HG02981 (cell line): ENCODE data around the gene ATP6V0A4.
"Not testable (repeated sequence)": the region's sequence is repeated elsewhere in the genome, so short reads cannot be mapped to it uniquely, and the experiment has no call there.

ENCODE experiments used
- ATAC-seq: cut with Tn5 transposase; IDR thresholded peaks from one replicate; pipeline ENCODE4 v1.9.1; 2021; ENCODE audit warnings: mild to moderate bottlenecking, moderate library complexity; ENCODE audit not compliant: unreplicated experiment

Gene ATP6V0A4

DNA sequence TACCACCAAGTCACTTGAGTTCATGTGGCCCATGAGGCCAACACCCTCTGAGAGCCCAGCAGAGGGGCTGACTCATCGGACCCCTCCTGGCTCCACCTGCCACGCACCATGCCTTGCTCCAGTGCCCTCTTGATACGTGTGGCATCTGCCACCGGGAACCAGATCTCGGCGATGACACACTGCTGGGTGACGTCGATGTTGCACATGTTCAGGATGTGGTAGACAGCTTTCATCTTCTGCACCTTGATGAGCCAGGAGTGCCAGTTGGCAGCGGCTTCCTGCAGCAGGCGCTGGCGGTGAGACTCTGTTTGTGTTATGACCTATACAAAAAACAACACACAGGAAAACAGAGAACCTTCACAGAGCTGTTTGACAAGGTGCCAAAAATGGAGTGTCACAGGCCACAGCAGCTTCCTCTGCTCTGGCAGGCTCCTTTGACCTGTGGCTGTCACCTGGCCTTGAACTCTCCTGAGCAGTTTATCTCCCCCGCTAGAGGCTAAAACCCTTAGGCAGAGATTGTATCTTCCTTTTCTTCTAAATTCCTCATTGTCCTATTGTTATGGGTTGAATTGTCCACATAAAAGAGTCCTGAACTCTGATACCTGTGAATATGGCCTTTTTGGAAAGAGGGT is 45.4 kb downstream of the ATP6V0A4 start:
- peak; percentile 87 for ATAC-seq

DNA sequence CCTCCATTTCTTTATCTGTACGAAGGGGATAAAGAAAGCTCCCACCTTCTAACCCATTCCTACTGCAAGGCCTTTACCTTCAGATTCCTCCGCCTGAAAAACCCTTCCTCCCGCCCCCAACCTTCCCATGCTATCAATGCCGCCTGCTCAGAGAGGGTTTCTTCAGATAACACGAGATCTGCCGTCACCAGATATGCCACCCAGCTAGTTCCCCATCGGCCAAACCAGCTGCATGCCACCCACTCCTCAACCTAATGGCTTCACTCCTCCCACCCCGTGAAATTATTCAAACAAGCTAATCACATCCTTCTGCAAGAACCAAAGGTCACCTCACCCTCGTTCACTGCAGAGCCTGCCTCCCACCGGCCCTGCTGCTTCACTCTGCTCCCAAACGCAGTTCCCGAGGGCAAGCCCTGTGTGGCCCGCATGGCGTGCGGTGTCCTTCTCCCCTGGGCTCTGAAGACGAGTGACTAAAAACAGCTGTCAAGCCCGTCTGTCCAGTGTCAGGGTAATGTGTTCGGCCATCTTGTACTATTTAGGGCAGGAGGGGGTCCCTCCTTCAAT is 47.0 kb downstream of the ATP6V0A4 start:
- ATAC-seq, result no peak

DNA sequence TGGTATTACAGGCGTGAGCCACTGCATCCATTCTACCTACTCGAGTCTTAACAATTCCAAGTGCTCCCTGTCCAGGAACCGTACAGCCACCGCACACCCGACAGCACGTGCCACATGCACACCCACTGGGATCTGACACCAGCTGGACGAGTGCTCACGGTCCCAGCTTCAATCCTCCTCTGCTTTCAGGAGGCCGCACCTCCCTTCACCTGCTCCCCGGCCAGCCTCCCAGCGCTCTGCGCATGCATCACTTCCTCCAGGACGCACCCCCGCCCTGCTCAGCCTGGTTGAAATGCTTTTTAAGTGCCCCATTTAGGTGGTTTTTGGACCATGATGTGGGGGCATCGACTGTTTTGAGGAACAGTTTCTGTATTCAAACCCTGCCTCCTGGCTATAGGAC is 47.5 kb downstream of the ATP6V0A4 start:
- ATAC-seq, result no peak

DNA sequence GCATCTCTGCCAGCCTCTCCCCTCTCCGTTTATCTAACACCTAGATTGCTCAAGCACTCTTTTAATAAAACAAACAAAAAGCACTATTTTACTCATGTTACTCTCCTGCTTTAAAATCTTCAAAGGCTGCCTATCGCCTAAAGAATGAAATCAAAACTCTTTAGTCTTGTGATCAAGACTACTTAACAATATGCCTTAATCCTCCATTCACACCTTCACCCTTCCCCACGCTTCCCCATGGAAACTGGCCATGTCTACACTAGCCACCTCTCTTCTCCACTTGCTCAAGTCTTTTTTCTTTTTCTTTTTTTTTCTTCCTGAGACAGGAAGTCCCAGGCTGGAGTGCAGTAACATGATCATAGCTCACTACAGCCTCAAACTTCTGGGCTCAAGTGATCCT is 48.0 kb downstream of the ATP6V0A4 start:
- ATAC-seq, result no peak

DNA sequence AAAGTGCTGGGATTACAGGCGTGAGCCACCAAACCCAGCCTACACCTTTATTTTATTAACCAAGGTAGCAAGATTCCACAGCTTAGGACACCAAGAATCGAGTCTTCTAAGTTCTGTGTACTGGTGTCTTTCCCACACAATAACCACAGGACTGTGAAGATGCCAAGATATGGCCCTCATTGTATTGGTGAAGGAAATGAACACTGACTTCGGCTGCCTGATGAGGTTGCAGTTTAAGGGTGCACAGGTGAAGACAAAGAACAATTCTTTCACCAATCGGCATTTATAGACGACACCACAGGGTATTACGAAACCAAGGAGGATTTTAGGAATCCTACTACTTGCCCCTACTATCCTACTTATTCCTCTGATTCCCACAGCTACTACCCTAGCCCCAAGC is 49.3 kb downstream of the ATP6V0A4 start:
- ATAC-seq, result no peak

DNA sequence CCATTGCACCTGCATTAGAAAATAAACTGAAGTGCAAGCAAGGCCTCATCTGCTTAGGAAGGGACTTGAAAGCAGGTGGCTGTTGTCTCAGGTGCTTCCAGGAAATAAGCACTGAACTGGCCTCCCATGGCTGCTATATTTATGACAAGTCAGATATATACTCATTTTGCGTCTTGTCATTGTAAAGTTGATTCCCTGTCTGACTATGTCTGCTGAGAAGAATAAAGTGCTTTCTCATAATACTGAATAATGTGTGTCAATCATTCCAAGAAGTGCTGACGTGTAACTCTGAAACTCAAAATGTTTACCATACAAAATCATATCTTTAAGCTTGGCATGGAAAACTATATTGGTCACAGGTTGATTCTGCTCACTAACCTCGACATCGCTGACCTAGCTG is 51.9 kb downstream of the ATP6V0A4 start:
- ATAC-seq, result no peak

DNA sequence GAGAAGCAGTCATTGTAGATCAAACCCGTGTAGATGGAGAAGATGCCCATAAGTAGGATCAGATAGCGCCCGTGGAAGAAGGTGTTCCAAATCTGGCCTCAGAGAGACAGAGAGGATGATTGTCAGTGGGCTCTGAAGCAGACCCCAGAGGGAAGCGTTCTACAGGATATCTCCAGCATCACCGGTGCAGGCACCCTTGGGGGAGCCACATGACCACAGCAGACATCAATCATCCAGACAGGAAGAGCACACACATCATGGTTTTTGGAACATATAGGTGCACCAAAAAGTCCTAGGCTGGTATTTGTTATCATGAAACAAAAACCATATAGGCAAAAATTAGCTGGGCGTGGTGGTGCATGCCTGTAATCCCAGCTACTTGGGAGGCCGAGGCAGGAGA is 52.8 kb downstream of the ATP6V0A4 start:
- ATAC-seq, result no peak

DNA sequence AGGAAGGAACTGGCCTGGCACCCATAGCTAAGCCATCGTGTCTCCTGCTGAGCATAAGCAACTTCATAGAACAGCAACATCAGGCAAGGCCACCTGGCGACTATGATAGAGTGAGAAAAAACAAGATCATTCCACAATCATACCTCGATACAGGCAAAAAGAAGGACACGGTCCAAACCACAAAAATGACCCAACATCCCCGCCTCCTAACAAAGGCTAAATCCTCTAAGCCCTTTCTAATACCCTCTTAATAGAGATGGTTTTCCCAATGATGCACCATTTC is 56.6 kb downstream of the ATP6V0A4 start:
- no peak for ATAC-seq

DNA sequence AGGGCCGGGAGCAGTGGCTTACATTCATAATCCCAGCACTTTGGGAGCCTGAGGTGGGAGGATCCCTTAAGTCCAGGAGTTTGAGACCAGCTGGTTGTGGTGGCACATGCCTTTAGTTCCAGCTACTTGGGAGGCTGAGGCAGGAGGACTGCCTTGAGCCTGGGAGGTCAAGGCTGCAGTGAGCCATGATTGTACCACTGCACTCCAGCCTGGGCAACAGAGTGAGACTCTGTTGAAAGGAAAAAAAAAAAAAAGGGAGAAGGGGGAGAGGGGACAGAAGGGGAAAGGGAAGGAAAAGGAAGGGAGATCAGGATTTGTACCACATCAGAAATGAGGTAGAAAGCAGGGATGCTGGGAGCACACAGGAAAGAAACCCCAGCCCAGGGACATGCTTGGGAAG is 58.1 kb downstream of the ATP6V0A4 start:
- no peak for ATAC-seq

DNA sequence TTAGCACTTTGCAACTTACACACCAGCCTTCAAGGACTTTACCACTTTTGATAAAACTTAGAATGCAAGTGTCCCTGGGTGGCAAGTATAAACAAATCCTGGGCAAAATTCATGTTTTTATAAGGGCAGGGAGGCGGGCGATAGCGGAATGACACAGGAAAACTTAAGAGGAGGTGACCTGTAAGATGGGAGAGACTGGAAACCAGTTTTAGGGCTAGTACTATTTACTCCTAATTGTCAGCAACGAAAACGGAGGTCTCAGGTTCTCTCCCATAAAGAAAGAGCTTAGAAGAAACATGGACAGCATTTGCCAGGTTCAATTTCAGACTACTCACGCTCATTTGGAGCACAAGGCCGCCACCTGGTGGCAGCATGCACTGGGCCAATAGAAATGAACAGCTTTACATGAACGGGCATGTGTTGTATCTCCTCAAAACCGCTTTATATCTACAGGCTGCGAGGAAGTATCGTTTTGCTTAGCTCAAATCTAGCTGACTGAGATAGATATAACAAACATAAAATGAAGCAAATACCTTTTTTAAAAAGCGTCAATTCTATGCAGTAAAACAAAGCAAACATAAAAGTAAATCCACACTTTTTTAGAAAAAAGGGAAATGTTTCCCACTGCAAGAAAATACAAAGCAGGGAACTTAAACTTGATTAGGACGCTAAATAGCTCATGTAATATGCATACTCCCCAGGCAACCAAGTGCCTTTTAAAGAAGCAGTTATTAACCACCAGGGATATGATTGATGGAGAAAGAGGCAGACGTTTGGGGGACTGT is 59.3 kb downstream of the ATP6V0A4 start:
- peak; percentile 86 for ATAC-seq

DNA sequence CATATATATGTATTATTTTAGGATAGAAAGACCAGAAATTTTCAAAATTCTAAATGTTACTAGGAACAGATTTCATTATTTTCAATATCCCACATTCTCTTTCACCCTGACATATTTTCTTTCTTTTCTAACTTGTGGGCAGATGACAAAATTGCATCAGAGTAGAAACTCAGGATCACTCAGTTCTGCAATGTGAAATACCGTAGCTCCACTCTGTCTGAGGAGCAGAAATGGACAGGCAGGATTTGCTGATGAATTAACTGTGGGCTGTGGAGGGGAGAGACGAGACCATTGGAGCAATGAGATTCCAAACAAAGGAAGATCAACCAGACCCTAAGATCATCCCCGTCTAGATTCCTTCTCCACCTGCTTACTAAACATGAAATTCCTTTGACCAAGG is 59.9 kb downstream of the ATP6V0A4 start:
- ATAC-seq, result no peak

DNA sequence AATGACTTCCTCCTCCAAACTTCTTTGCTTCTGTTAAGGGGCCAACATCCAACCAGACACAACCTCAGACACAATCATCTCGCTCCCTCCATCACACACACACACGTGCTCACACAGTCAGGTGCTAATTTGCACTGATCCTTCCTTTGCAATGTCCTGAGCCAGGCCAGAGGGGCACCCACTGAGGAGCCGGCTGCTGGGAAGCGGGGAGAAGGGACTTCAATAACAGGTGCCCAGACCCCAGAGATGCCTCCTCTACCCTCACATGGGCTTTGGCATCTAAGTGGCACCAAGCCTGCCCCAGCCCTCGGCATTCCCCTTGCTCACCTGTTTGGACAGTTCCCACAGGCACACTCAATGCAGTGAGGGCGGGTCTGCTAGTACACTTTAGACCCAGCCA is 62.6 kb downstream of the ATP6V0A4 start:
- ATAC-seq, result no peak

DNA sequence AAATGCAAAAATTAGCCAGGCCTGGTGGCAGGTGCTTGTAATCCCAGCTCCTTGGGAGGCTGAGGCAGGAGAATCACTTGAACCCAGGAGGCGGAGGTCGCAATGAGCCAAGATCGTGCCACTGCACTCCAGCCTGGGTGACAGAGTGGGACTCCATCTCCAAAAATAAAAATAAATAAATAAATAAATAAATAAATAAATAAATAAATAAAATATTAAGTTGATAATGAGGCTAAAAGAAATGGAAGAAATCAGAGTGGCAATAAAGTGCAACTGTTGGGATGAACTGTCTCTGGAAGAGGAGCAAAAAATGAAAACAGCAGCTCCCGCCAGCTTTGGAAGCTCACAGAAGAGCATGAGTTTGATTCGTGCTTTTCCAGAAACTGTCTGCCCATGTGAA is 66.3 kb downstream of the ATP6V0A4 start:
- ATAC-seq, result not testable (repeated sequence)

DNA sequence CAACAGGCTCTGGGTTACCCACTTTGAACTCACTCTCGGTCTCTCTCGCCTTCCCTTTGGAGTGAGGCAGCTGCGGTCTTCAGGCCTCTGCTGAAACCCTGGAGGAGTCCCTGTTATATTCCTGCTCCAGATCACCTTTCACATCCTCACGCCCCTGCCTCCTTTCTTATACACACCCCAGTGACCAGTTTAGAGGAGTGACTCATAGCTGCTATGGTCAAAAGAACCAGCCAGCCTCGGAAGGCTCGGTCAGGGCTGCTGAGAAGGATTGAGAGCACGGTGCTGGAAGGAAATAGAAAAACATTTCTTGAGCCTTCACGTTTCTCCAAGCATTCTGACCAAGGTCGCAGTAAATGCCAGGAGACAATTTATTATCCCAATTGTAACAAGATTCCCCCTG is 68.6 kb downstream of the ATP6V0A4 start:
- no peak for ATAC-seq

DNA sequence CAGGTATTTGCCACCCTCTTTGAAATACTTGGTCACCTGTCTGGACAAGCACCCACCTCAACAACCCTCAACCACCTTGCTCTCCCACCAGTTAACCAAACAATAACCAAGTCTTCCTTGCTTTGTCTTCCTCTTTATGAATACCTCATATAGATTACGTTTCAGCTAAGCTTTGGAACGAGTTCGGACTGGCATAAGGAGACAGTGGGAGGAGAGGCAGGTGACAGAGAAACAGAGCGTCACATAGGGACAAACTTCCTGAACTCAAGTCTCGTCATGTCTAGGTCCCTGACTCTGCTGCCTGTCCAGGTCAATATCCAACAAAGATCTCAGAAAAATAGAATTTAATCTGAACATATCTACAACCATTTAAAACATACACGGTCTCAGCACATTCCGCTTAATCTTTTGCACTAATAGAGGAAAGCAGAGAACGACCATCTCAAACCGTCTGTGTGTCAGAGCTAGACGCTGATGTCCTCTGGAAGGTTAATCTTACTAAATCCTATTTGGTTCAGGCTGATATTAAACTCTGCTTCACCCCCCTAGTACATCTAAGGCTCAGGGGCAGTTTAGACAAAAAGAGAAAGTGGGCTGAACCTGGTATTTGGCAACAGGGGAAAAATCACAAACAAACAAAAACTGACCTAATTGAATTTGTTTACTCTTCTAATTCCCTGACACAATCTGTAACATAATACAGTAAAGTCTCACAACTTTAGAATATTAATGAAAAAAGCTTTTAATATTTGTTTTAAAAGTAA is 70.5 kb downstream of the ATP6V0A4 start:
- no peak for ATAC-seq

DNA sequence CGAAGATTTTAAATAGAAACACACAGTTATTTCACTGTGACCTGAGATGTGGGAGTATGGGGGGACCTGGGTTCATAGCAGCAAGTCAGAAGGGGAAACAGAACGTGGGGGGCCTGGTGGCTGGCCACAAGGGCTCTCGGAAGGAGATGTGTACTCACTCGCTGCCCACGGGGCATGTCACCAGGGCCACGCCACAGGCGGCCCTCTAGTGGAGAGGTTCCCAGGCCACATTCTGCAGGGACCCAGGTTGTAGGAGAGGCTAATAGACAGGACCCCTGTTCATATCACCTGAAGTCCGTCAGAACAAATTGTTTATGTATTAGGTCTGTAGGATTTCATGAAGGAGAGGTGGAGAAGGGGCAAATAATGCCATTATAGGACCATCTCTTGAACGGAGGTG is 71.7 kb downstream of the ATP6V0A4 start:
- ATAC-seq, result no peak

DNA sequence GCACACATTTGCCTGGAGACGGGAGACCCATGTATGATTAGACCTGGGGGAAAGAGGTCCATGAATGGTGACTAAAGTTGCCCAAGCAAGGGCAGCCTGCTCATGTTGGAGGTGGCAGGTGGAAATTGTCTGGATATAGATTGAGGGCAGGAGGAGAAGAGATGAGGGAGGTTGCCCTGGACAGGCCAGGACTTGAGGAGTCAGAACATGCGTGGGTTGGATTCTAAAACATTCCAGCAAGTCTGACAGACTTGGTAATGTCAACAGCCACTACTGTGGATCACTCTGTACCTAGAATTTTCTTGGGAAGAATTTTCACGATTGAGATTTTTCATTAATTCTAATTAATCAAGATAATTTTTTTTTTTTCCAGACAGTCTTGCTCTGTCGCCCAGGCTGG is 77.7 kb downstream of the ATP6V0A4 start:
- ATAC-seq, result no peak

DNA sequence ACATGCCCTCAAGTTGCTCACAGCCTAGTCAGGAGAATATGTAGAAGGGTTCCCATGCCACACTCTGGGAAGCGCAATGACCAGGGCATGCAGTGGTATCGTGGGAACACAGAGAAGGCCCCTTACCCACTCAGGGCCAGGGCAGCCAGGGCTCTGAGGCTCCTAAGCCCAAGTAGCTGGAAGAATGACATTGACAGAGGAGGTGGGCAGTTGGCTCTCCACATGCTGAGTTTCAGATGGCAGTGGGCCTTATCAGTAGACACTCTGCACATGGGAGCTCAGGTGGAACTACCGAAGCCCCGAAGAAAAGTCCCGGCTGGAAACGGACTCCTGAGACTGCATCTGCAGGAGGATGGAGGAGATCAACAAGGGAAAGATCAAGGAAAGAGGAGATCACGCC is 81.1 kb downstream of the ATP6V0A4 start:
- no peak for ATAC-seq

DNA sequence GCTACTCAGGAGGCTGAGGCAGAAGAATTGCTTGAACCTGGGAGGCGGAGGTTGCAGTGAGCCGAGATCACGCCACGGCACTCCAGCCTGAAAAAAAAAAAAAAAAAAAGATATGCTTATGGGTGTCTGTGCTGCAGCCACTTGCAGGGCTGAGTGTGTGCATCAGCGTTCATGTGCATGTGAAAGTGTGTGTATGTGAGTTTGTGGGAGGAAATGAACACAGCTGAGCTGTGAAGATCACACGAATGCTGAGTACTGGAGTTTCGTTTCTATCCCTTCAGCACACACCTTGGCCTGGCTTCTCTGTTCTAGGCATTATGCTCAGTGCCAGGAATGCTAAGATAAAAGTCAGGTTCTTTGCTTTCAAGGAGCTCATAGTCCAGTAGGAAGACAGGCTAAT is 84.8 kb downstream of the ATP6V0A4 start:
- no peak for ATAC-seq

DNA sequence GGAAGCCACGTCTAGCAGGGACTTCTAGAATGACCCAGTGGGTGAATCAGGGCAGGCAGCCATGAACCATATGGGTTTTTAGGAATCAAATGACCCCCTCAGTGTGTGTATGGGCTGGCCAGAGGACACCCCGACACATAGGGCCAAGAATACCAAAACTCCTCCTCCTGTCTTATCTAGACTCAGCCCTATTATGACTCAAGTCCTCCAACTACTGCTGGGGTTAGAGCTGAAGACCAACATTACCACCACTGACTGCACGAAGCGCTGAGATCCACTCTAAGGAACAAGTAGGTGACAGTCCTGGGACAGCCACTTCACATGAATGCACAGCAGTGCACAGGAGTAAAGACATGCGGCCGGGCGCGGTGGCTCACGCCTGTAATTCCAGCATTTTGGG is 85.3 kb downstream of the ATP6V0A4 start:
- ATAC-seq, result no peak

DNA sequence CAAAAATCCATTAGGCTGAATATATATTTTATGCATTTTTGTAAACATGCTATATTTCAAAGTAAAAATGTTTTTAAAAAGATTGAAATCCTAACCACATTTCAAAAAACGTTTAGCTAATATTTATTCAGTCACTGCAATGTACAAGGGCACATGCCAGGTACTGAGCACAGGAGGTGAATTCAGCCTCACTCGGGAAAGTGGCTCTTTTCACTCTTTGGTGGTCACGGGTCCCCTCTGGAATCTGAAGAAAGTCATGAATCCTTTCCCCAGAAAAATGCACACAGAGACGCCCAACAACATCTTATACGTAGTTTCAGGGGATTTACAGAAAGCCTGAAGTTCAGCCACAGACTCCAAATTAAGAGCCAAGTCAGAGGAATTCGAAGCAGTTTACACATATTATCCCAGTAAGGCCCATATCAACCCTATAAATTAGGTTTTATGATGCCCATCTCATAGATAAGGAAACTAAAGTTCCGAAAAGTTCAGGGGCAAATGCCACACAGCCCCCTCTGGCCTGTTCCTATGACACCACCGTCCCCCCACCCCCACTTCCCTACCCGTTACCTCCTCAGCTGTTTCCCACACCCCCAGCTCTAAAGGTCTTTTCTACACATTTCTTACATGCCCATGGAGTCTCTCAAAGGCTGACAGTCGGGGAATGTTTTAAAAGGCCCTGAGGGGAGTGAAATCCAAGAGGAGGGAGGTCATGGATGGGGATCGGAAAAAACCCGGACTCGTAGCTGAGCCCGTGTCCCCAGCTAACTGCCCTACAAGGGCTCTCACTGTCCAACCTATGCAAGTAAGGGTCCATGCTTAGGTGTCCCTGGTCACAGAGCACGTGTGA is 87.2 kb downstream of the ATP6V0A4 start:
- ATAC-seq, result no peak
